ENCODE results near the gene FAM193A.
"Not testable (repeated sequence)": the region's sequence is repeated elsewhere in the genome, so short reads cannot be mapped to it uniquely, and the experiment has no call there.

The FAM193A gene

GRCh38 chr4:2652415-2653160, 116.1 kb downstream of the FAM193A start:
- DNase-seq = no peak

GRCh38 chr4:2660596-2661211, 124.3 kb downstream of the FAM193A start:
- DNase-seq = no peak

GRCh38 chr4:2662598-2662997, 126.2 kb downstream of the FAM193A start:
- no peak for DNase-seq

- no peak for DNase-seq
These were observed 126.8 kb downstream of the FAM193A start for GRCh38 chr4:2663275-2663674.

- DNase-seq = no peak
These were observed 130.3 kb downstream of the FAM193A start for GRCh38 chr4:2666722-2667247.

- no peak for DNase-seq
These were observed 131.0 kb downstream of the FAM193A start for GRCh38 chr4:2667428-2667827.

GRCh38 chr4:2671267-2671895, 134.9 kb downstream of the FAM193A start:
- no peak for DNase-seq

GRCh38 chr4:2672082-2672481, 135.6 kb downstream of the FAM193A start:
- DNase-seq = no peak

- no peak for DNase-seq
These were observed 136.3 kb downstream of the FAM193A start for GRCh38 chr4:2672700-2673099.

- no peak for DNase-seq
These were observed 136.7 kb downstream of the FAM193A start for GRCh38 chr4:2673157-2673556.

- not testable (repeated sequence) for DNase-seq
These were observed 143.3 kb downstream of the FAM193A start for GRCh38 chr4:2679762-2680161.

- DNase-seq = no peak
These were observed 148.0 kb downstream of the FAM193A start for GRCh38 chr4:2684486-2684885.

- no peak for DNase-seq
These were observed 149.1 kb downstream of the FAM193A start for GRCh38 chr4:2685541-2685940.

GRCh38 chr4:2686379-2687265, 150.2 kb downstream of the FAM193A start:
- DNase-seq = no peak

GRCh38 chr4:2688281-2688680, 151.8 kb downstream of the FAM193A start:
- no peak for DNase-seq

GRCh38 chr4:2688697-2689096, 152.2 kb downstream of the FAM193A start:
- DNase-seq = no peak

GRCh38 chr4:2689114-2689513, 152.7 kb downstream of the FAM193A start:
- DNase-seq = no peak

- DNase-seq = peak in 1 of 2 donors; percentile 25
These were observed 153.6 kb downstream of the FAM193A start for GRCh38 chr4:2689825-2690700.

GRCh38 chr4:2691313-2691712, 154.9 kb downstream of the FAM193A start:
- DNase-seq = no peak

GRCh38 chr4:2691952-2692435, 155.5 kb downstream of the FAM193A start:
- DNase-seq = peak in 1 of 2 donors; percentile 14

- DNase-seq = no peak
These were observed 158.2 kb downstream of the FAM193A start for GRCh38 chr4:2694691-2695090.

Measured in stimulated activated CD4-positive, alpha-beta T cell treated with anti-CD3 and anti-CD28 coated beads, Interleukin-2, amount 100 ng/mL, for 48 hours (primary cell).